GM12801 (cell line): ENCODE data around the gene SUB1.

Experiments
- CTCF ChIP-seq: IDR thresholded peaks from one replicate; pipeline ENCODE4 v1.5.1; 2011; ENCODE audit warnings: control low read depth; ENCODE audit not compliant: insufficient read length; ENCODE audit errors: extremely low read depth

Gene SUB1

GRCh38 chr5:32630867-32631491, 45.6 kb downstream of the SUB1 start:
- no peak for TF ChIP-seq CTCF

GRCh38 chr5:32638309-32638708, 53.0 kb downstream of the SUB1 start:
- TF ChIP-seq CTCF, result no peak

DNA sequence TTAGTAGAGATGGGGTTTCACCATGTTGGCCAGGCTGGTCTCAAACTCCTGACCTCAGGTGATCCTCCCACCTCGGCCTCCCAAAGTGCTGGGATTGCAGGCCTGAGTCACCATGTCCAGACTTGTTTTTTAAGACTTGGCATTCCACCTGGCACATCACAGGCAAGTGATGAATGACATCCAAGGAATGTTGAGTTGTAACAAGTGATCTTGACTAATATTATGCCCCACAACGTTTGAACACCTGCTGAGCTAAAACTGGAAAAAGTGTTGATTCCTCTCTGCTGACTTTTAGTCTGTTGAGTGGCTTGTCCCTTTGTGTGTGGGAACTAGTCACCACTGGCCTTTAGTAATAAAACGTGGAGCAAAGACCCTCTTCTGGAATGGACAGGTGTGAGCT, 54.6 kb downstream of the SUB1 start:
- TF ChIP-seq CTCF, result no peak

DNA sequence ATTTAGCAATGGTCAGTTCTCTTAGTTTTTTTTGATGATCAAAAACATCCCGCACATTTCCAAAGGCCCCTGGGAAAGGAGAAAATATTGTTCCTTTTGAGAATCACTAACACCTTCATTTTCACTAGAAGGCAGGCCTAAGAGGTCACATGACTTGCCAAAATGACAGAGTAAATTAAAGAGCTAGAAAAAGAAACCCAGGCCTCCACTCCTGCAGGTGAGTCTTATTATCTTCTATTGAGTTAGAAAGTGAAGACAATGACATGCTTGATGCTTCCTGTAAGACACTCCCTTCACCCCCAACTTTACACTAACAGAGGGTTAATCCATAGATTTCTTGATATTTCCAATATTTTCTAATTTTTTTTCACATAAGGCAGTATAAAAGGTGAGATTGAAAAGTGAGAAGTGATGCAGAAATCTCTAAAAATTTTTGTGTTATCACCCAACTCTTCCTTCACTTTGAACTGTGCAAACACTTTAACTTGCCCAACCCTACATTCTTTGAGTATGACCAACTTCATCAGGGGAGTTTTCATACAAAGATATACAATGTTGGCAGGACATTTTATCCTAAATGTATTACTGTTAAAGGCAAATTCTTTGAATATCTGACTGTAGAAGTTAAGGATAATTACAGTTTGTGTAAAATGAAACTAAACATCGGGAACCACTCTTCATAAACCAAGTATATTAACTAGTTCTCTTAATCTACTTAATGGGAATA, 57.1 kb downstream of the SUB1 start:
- TF ChIP-seq CTCF, result no peak

- TF ChIP-seq CTCF, result no peak
Measured at GRCh38 chr5:32645246-32645645, 59.9 kb downstream of the SUB1 start.

GRCh38 chr5:32646061-32646969, 61.0 kb downstream of the SUB1 start:
- TF ChIP-seq CTCF, result no peak

DNA sequence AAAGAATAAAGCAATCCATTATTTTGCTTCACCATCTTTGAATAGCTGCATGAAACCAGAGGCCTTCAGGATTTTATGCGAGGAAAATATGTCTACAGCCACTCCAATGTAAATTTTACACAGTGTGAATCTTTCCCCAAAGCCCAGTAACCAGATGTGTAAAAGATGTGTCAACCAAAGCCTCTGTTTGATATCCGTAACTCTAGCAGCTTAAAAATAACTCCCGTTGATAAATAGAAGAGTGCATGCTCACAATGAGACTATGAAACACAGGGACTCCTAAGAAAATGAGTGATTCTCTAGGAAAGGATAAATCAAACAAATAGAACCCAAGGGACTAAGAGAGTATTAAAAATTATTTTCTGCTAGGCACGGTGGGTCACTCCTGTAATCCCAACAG, 65.7 kb downstream of the SUB1 start:
- TF ChIP-seq CTCF, result no peak
